Measurements from ENCODE around the gene PLEKHG2. TPM values are rescaled to one million over a fixed set of nuclear protein-coding genes. Genes with fewer than 3 reads are reported as not detected.

The PLEKHG2 gene
- total RNA-seq, 1 donor from 2014 or later = 172 TPM

DNA sequence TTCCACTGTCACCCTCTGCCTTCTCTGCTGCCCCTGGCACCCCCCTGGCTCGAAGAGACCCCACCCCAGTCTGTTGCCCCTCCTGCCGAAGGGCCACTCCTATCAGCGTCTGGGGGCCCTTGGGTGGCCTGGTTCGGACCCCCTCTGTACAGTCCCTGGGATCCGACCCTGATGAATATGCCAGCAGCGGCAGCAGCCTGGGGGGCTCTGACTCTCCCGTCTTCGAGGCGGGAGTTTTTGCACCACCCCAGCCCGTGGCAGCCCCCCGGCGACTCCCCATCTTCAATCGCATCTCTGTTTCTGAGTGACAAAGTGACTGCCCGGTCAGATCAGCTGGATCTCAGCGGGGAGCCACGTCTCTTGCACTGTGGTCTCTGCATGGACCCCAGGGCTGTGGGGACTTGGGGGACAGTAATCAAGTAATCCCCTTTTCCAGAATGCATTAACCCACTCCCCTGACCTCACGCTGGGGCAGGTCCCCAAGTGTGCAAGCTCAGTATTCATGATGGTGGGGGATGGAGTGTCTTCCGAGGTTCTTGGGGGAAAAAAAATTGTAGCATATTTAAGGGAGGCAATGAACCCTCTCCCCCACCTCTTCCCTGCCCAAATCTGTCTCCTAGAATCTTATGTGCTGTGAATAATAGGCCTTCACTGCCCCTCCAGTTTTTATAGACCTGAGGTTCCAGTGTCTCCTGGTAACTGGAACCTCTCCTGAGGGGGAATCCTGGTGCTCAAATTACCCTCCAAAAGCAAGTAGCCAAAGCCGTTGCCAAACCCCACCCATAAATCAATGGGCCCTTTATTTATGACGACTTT, 3.9 kb upstream of the PLEKHG2 start:
- H3K27me3 Mint-ChIP-seq (ENCODE audit: unreplicated experiment) = peaks cover 32% of the 10 kb centered on the region
- peak overlapping the region; percentile 48 for H3K27ac Mint-ChIP-seq (ENCODE audit: unreplicated experiment)
- H3K36me3 Mint-ChIP-seq (ENCODE audit: low read depth, unreplicated experiment) = peaks cover 15% of the 10 kb centered on the region
- H3K4me1 Mint-ChIP-seq (ENCODE audit: unreplicated experiment) = peaks cover 26% of the 10 kb centered on the region
- no peak for DNase-seq (ENCODE audit: low spot score)
- no peak for TF ChIP-seq CTCF (IDR thresholded peaks at IDR 0.05; ENCODE audit: unreplicated experiment)
- no peaks in the 10 kb centered on the region for H3K9me3 Mint-ChIP-seq (ENCODE audit: unreplicated experiment)
- H3K4me3 Mint-ChIP-seq (ENCODE audit: unreplicated experiment) = peak overlapping the region; percentile 84

DNA sequence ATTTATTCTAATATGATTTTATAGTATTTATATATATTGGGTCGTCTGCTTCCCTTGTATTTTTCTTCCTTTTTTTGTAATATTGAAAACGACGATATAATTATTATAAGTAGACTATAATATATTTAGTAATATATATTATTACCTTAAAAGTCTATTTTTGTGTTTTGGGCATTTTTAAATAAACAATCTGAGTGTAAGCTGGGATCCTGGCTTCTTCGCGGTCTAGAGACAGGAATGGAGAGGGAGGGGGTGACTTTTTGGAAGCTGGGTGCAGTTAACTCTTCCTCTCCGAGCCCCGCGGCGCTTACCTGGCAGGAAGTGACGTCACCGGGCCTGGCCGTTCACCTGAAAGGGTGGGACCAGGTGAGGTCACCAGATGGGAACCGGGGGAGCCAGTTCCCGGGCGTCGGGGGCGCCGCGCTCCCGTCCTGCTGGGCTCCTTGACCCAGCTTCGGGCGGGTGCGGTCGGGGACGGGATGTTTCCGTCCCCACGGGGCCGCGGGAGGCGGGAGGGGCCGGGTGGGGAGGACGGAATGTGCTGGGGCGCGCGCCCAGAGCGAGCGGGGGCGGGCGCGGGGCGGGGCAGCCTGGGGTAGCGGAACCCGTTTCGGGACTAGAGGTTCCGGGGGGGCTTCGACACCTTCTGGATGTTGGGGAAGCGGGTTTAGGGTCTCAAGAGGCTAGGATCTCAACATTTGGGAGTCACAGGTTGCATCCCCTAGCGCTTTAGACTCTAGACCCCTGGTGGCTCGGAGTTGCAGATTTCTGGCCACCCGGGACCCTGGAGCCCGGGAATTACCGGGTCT, 3.1 kb upstream of the PLEKHG2 start:
- peak; percentile 62 for DNase-seq (ENCODE audit: low spot score)
- Mint-ChIP-seq H3K4me1 (ENCODE audit: unreplicated experiment) (peaks cover 31% of the 10 kb centered on the region), H3K27me3 (ENCODE audit: unreplicated experiment) (peaks cover 34% of the 10 kb centered on the region)

GRCh38 chr19:39410017-39410830, 2.2 kb upstream of the PLEKHG2 start:
- no peak for TF ChIP-seq CTCF (IDR thresholded peaks at IDR 0.05; ENCODE audit: unreplicated experiment)
- peak overlapping the region; percentile 90 for H3K4me3 Mint-ChIP-seq (ENCODE audit: unreplicated experiment)
- peak overlapping the region; percentile 89 for H3K27ac Mint-ChIP-seq (ENCODE audit: unreplicated experiment)
- H3K4me1 Mint-ChIP-seq (ENCODE audit: unreplicated experiment) = peaks cover 37% of the 10 kb centered on the region
- no peaks in the 10 kb centered on the region for H3K9me3 Mint-ChIP-seq (ENCODE audit: unreplicated experiment)
- H3K27me3 Mint-ChIP-seq (ENCODE audit: unreplicated experiment) = peaks cover 37% of the 10 kb centered on the region
- peaks cover 22% of the 10 kb centered on the region for H3K36me3 Mint-ChIP-seq (ENCODE audit: low read depth, unreplicated experiment)
- peak; percentile 51 for DNase-seq (ENCODE audit: low spot score)

More for the DNA sequence above, 3.1 kb upstream of the PLEKHG2 start:
- H3K36me3 Mint-ChIP-seq (ENCODE audit: low read depth, unreplicated experiment) = peaks cover 19% of the 10 kb centered on the region
- H3K4me3 Mint-ChIP-seq (ENCODE audit: unreplicated experiment) = peak overlapping the region; percentile 86
- no peak for TF ChIP-seq CTCF (IDR thresholded peaks at IDR 0.05; ENCODE audit: unreplicated experiment)
- peak overlapping the region; percentile 77 for H3K27ac Mint-ChIP-seq (ENCODE audit: unreplicated experiment)
- no peaks in the 10 kb centered on the region for H3K9me3 Mint-ChIP-seq (ENCODE audit: unreplicated experiment)

DNA sequence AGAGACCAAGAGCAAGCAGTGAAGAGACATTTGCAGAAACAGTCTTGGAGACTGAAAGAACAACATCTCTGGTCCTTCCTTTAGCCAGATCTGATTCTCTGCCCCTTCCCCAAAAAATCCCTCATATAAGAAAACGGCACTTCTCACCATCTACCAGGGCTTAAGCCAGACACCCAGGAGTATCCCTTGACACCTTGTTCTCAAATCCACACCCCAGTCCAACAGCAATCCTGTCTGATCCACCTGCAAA, 1.7 kb upstream of the PLEKHG2 start:
- H3K4me1 Mint-ChIP-seq (ENCODE audit: unreplicated experiment) = peaks cover 39% of the 10 kb centered on the region
- peak overlapping the region; percentile 89 for H3K27ac Mint-ChIP-seq (ENCODE audit: unreplicated experiment)
- no peak for DNase-seq (ENCODE audit: low spot score)
- no peak for TF ChIP-seq CTCF (IDR thresholded peaks at IDR 0.05; ENCODE audit: unreplicated experiment)
- H3K36me3 Mint-ChIP-seq (ENCODE audit: low read depth, unreplicated experiment) = peaks cover 22% of the 10 kb centered on the region
- H3K27me3 Mint-ChIP-seq (ENCODE audit: unreplicated experiment) = peaks cover 37% of the 10 kb centered on the region
- H3K9me3 Mint-ChIP-seq (ENCODE audit: unreplicated experiment) = no peaks in the 10 kb centered on the region
- peak overlapping the region; percentile 90 for H3K4me3 Mint-ChIP-seq (ENCODE audit: unreplicated experiment)
